GM10248 (cell line): ENCODE measurements around the gene ANGPTL4.

Experiments
- CTCF ChIA-PET: fragments of 300-600 bp; sonication (Branson Sonifier 250); formaldehyde crosslinking; extraction: SDS; loops from one replicate; lab custom pipeline; 2021; ENCODE audit warnings: antibody characterized with exemption; lab: Yijun Ruan, JAX
- POLR2A ChIA-PET: fragments of 350-650 bp; sonication (Branson Sonifier 250); formaldehyde crosslinking; extraction: SDS; loops from one replicate; lab custom pipeline; 2020; ENCODE audit warnings: antibody characterized with exemption; lab: Yijun Ruan, JAX
- DNase-seq: peaks from one replicate; pipeline ENCODE4 v3.0.0; 2012; ENCODE audit errors: extremely low spot score
- TF ChIP-seq, protein P1 (sequence below): IDR thresholded peaks from 2 replicates; pipeline ENCODE4 v1.5.1; 2012; ENCODE audit warnings: mild to moderate bottlenecking, low read depth; ENCODE audit errors: extremely low read depth, missing control alignments, control extremely low read depth

ANGPTL4 gene

DNA sequence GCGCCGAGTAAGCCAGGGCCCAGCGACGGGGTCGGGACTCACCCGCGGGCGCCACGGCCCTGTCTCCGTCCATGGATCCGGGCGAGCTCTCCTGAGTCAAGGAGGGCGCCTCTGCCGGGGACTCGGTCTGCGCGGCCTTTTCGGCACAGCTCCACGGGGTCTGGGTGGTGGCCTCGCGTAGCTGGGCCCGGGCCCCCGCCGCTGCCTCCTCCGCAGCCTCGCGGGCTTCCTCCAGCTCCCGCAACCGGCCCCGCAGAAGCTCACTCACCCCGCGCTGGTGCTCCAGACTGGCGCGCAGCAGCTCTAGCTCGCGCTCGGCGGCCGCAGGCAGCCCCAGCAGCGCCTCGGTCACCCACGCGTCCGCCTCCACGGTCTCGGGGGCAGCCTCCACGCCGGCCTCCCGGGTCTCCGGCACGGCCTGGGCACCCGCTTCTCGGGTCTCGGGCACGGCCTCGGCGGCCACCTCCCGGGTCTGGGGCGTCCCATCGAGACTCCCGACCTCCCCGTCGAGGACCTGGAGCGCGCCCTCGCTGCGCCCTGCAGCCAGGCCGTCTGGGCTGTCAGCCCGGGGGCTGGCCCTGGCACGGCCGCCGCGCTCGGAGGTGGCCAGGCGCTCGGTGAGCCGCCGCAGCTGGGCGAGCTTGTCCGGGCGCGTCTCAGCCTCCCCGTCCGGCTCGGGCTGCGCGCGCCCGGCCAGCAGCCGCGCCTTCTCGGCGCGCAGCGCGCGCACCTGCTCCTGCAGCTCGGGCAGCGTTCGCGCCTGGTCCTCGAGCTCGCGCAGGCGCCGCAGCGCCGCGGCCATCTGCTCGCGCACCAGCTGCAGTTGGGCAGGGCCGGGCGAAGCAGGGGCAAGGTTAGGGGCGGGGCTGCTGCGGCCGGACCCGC, 29.3 kb upstream of the ANGPTL4 start:
- DNase-seq = peak; percentile 62
- TF ChIP-seq, protein P1, sequence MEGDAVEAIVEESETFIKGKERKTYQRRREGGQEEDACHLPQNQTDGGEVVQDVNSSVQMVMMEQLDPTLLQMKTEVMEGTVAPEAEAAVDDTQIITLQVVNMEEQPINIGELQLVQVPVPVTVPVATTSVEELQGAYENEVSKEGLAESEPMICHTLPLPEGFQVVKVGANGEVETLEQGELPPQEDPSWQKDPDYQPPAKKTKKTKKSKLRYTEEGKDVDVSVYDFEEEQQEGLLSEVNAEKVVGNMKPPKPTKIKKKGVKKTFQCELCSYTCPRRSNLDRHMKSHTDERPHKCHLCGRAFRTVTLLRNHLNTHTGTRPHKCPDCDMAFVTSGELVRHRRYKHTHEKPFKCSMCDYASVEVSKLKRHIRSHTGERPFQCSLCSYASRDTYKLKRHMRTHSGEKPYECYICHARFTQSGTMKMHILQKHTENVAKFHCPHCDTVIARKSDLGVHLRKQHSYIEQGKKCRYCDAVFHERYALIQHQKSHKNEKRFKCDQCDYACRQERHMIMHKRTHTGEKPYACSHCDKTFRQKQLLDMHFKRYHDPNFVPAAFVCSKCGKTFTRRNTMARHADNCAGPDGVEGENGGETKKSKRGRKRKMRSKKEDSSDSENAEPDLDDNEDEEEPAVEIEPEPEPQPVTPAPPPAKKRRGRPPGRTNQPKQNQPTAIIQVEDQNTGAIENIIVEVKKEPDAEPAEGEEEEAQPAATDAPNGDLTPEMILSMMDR = no peak
- ChIA-PET POLR2A (interaction anchor here (0.5 to 2.1 kb wide), 3 partner anchors 10 to 13 kb away, joined by 3 to 16 read pairs (median 3); partner anchors contain the start of gene RPS28), CTCF (interaction anchor here (1.4 to 2.2 kb wide), 2 partner anchors 11 to 19 kb away, joined by 4 to 17 read pairs; no protein-coding TSS in a partner anchor)

DNA sequence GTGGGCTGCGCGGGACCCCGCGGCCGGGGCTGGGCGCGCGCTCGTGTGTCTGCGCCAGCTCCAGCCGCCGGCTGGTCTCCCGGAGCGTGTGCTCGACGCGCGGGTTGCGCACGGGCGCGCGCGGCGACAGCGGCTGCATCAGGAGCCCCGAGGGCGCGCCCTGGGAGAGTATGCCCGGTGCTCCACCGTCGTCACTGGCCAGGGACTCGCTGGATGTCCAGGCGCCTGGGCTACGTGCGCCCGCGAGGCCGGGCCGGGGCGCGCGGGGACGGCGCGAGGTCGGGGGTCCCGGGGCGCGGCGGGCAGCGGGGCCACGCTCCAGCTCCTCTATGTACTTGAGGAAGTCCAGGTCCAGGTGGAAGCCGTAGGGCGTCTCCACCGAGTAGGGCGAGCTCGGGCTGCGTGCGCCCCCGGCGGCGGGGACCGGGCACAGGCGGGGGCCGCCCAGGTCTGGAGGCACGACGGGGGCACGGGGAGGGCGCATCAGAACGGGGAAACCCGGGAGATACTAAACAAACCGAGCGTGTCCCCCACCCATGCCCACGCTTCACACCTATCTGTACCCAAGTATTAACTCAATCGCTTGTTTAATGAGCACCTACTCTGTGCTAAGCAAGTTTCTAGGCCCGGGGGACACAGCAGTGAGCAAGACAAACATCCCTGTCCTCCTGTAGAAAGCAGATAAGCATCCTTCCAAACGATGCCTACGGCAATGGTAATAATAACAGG, 28.4 kb upstream of the ANGPTL4 start:
- DNase-seq = peak; percentile 37
- ChIA-PET CTCF (interaction anchor here (2.2 kb wide), 1 partner anchor 18 kb away, joined by 17 read pairs; no protein-coding TSS in a partner anchor), POLR2A (interaction anchor here (0.8 to 2.1 kb wide), 2 partner anchors 12 to 14 kb away, joined by 3 to 16 read pairs; partner anchors contain the start of gene RPS28)
- TF ChIP-seq, protein P1 = no peak

DNA sequence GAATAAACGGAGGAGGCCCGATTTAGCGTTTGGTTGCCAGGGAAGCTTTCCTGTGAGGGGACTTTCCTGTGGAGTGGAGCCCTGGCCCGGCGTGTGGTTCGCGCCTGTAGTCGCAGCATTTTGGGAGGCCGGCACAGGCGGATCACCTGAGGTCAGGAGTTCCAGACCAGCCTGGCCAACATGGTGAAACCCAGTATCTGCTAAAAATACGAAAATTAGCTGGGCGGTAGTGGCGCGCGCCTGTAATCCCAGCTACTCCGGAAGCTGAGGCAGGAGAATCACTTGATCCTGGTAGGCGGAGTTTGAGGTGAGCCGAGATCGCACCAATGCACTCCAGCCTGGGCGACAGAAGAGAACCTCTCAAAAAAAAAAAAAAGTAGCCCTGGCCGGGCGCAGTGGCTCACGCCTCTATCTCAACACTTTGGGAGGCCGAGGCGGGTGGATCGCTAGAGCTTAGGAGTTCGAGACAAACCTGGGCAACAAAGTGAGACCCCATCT, 27.8 kb upstream of the ANGPTL4 start:
- CTCF ChIA-PET = no interaction called here
- no peak for DNase-seq
- POLR2A ChIA-PET = interaction anchor here (0.7 to 2.1 kb wide), 2 partner anchors 13 to 113 kb away, joined by 5 to 16 read pairs; no protein-coding TSS in a partner anchor
- TF ChIP-seq, protein P1 = no peak

DNA sequence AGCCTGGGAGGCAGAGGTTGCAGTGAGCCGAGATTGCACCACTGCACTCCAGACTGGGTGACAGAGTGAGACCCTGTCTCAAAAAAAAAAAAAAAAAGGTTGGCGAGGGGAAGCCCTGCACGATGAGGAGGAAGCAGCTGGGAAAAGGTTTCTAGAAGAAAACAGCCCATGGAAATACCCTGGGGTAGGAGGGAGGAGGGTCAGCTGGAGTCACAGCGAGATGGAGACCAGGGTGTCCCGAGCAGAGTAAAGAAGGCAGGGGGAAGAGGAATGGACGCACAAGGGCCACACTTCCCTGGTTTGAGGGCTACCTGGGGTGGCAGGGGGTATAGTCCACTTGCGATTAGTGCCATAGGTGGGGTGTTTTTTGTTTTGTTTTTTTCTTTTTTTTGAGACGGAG, 27.3 kb upstream of the ANGPTL4 start:
- no peak for DNase-seq
- CTCF ChIA-PET = no interaction called here
- POLR2A ChIA-PET = interaction anchor here (0.7 kb wide), 1 partner anchor 112 kb away, joined by 5 read pairs; no protein-coding TSS in a partner anchor
- TF ChIP-seq, protein P1 = no peak

DNA sequence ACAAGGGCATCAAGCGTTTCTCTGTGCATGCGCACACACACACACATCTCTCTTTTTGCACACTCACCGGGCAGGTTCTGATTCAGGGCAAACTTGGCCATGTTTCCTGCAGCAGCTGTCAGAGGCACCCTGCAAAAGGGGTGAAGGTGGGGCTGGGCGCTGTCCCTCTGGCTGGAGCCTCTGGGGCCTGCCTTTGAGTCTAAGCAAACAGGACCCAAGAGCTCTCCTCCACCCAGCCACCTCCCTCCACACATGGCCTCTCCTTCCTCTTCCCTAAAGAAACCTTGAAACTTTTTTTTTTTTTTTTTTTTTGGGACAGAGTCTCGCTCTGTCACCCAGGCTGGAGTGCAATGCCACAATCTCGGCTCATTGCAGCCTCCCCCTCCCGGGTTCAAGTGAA, 26.2 kb upstream of the ANGPTL4 start:
- DNase-seq = no peak
- TF ChIP-seq, protein P1 = no peak
- ChIA-PET POLR2A (interaction anchor here (0.7 kb wide), 1 partner anchor 206 kb away, joined by 5 read pairs; no protein-coding TSS in a partner anchor), CTCF (no interaction called here)

DNA sequence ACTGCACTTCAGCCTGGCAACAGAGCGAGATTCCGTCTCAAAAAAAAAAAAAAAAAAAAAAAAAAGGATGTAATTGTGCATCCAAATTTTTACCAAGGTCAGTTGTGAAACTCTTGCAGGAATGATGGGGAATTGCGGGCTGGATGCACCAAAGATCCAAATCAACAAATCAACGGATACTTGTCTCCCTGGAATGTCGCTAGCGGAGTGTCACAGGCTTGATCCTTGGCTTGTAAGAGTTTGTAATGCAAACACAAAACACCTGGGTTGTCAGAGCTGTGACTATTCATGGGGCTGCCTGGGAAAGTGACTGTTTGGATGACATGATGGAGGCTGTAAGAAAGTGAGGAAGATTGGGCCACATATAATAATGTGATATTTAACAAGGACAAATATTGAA, 25.1 kb upstream of the ANGPTL4 start:
- CTCF ChIA-PET = interaction anchor here (0.9 kb wide), 1 partner anchor 15 kb away, joined by 6 read pairs; no protein-coding TSS in a partner anchor
- TF ChIP-seq, protein P1 = no peak
- POLR2A ChIA-PET = no interaction called here
- DNase-seq = no peak
